HepG2 (cell line): Measurements from ENCODE around the gene PAN2. TPM values are rescaled to one million over a fixed set of nuclear protein-coding genes. Genes with fewer than 3 reads are reported as not detected.

Experiments used
- CCAR2 ChIP-seq: fragments of 200-400 bp; formaldehyde crosslinking; optimal IDR thresholded peaks from 2 replicates; pipeline ENCODE3; 2018; ENCODE audit warnings: low read depth, mild to moderate bottlenecking, low read length, moderate library complexity
- CTCF ChIP-seq: sonication (generic); formaldehyde crosslinking; IDR thresholded peaks from 2 replicates; pipeline ENCODE4 v1.5.0; 2020; ENCODE audit warnings: mild to moderate bottlenecking, missing genetic modification reagents, moderate library complexity
- HNF1B ChIP-seq: sonication (generic); formaldehyde crosslinking; IDR thresholded peaks from 2 replicates; pipeline ENCODE4 v1.5.1; 2020; ENCODE audit warnings: mild to moderate bottlenecking, moderate library complexity, missing genetic modification reagents
- MLXIP ChIP-seq: sonication (generic); formaldehyde crosslinking; IDR thresholded peaks from 2 replicates; pipeline ENCODE4 v1.9.0; 2021; ENCODE audit warnings: missing genetic modification reagents, borderline replicate concordance
- STAT5B ChIP-seq: sonication (generic); formaldehyde crosslinking; IDR thresholded peaks from 2 replicates; pipeline ENCODE4 v1.4.0; 2020; ENCODE audit warnings: missing genetic modification reagents
- TAF1 ChIP-seq: sonication (generic); formaldehyde crosslinking; IDR thresholded peaks from 2 replicates; pipeline ENCODE4 v1.4.0; 2020; ENCODE audit warnings: missing genetic modification reagents
- TBP ChIP-seq: sonication (generic); formaldehyde crosslinking; IDR thresholded peaks from 2 replicates; pipeline ENCODE4 v1.5.0; 2020; ENCODE audit warnings: missing genetic modification reagents
- TCF7L2 ChIP-seq: IDR thresholded peaks from 2 replicates; pipeline ENCODE4 v1.6.1; 2011; ENCODE audit warnings: mild to moderate bottlenecking, low read depth, low read length, moderate library complexity
- ZBTB49 ChIP-seq: sonication (generic); formaldehyde crosslinking; IDR thresholded peaks from 2 replicates; pipeline ENCODE4 v1.4.0; 2020; ENCODE audit warnings: missing genetic modification reagents, borderline replicate concordance
- ZFP36 ChIP-seq: fragments of 150-350 bp; IDR thresholded peaks from 2 replicates; pipeline ENCODE4 v1.6.1; 2018; ENCODE audit warnings: borderline replicate concordance, low read length, low read depth; ENCODE audit not compliant: partially characterized antibody
- ZNF234 ChIP-seq: sonication (generic); formaldehyde crosslinking; conservative IDR thresholded peaks from 2 replicates; pipeline ENCODE4 v1.5.1; 2020; ENCODE audit warnings: mild to moderate bottlenecking, missing genetic modification reagents
- ZNF501 ChIP-seq: sonication (generic); formaldehyde crosslinking; IDR thresholded peaks from 2 replicates; pipeline ENCODE4 v1.5.1; 2020; ENCODE audit warnings: mild to moderate bottlenecking, moderate library complexity, missing genetic modification reagents
- ZNF678 ChIP-seq: sonication (generic); formaldehyde crosslinking; IDR thresholded peaks from 2 replicates; pipeline ENCODE4 v1.4.0; 2020; ENCODE audit warnings: mild to moderate bottlenecking, missing genetic modification reagents
- ZNF883 ChIP-seq: sonication (generic); formaldehyde crosslinking; IDR thresholded peaks from 2 replicates; pipeline ENCODE4 v1.5.1; 2020; ENCODE audit warnings: mild to moderate bottlenecking, missing genetic modification reagents; ENCODE audit errors: not compliant biosample characterization
- polyA plus RNA-seq, 8 experiments: library from polyadenylated mRNA; depleted of rRNA in 3 of 8; stranded (reverse) in 7 of 8; unstranded in 1 of 8; fragments of >200 nt; fragmentation: Illumina TruSeq in 4 of 8; extraction: Trizol in 4 of 8; gene quantifications; 2 replicates each; pipeline versions ENCODE4 v1.2.1 to v1.2.3, GENCODE V29; 2011 to 2016; ENCODE audit warnings: low read depth in 4 of 8, missing spikeins in 1 of 8, mixed read lengths in 1 of 8; ENCODE audit not compliant: insufficient read depth in 1 of 8
- total RNA-seq, 5 experiments: library from RNA; depleted of rRNA; stranded (reverse); fragments of >200 nt; fragmentation: Illumina TruSeq; extraction: Trizol; gene quantifications; 2 replicates each; pipeline ENCODE4 v1.2.3, GENCODE V29; 2016; ENCODE audit warnings: low read depth in 1 of 5
- TF ChIP-seq, protein P1 (sequence below): sonication (generic); formaldehyde crosslinking; IDR thresholded peaks from 2 replicates; pipeline ENCODE4 v1.4.0; 2020; ENCODE audit warnings: low read depth, mild to moderate bottlenecking, missing genetic modification reagents
- TF ChIP-seq, protein P2 (sequence below): sonication (generic); formaldehyde crosslinking; IDR thresholded peaks from 2 replicates; pipeline ENCODE4 v1.4.0; 2020; ENCODE audit warnings: missing genetic modification reagents, mild to moderate bottlenecking, borderline replicate concordance

Gene PAN2
- total and polyA plus RNA-seq, 2 of the 13 experiments (the other 11 are each of a cell fraction or from before 2014, with no cell fraction given) = 27.2 to 61.1 TPM

- TF ChIP-seq, protein P1, sequence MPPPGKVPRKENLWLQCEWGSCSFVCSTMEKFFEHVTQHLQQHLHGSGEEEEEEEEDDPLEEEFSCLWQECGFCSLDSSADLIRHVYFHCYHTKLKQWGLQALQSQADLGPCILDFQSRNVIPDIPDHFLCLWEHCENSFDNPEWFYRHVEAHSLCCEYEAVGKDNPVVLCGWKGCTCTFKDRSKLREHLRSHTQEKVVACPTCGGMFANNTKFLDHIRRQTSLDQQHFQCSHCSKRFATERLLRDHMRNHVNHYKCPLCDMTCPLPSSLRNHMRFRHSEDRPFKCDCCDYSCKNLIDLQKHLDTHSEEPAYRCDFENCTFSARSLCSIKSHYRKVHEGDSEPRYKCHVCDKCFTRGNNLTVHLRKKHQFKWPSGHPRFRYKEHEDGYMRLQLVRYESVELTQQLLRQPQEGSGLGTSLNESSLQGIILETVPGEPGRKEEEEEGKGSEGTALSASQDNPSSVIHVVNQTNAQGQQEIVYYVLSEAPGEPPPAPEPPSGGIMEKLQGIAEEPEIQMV (CRISPR knock-in tag) = no peak
- TF ChIP-seq HNF1B (peak; percentile 20; the same call in 1 of the 2 replicates), ZNF678 (CRISPR knock-in tag) (peak; percentile 25; the same call in 1 of the 2 replicates), MLXIP (CRISPR knock-in tag) (no peak), CCAR2 (no peak), TCF7L2 (no peak), ZFP36 (no peak), TAF1 (0 out of 2 replicates have a peak, but pooled peaks have one; percentile 13), STAT5B (CRISPR knock-in tag) (0 out of 2 replicates have a peak, but pooled peaks have one; percentile 23), ZNF234 (no peak), CTCF (CRISPR knock-in tag) (peak; percentile 53), ZNF501 (CRISPR knock-in tag) (peak; percentile 29; the same call in 1 of the 2 replicates), ZNF883 (CRISPR knock-in tag) (peak; percentile 23), TBP (no peak), ZBTB49 (peak; percentile 32; the same call in 1 of the 2 replicates)
- TF ChIP-seq, protein P2, sequence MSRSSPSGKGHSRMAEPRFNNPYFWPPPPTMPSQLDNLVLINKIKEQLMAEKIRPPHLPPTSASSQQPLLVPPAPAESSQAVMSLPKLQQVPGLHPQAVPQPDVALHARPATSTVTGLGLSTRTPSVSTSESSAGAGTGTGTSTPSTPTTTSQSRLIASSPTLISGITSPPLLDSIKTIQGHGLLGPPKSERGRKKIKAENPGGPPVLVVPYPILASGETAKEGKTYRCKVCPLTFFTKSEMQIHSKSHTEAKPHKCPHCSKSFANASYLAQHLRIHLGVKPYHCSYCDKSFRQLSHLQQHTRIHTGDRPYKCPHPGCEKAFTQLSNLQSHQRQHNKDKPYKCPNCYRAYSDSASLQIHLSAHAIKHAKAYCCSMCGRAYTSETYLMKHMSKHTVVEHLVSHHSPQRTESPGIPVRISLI = no peak
These were observed 27.8 kb upstream of the PAN2 start (continued) for GRCh38 chr12:56361487-56362129.
